ENCODE measurements around the gene ARHGAP5.
A peak's percentile ranks its signal among the peaks of the same experiment; 100 is the strongest.

The ARHGAP5 gene

DNA sequence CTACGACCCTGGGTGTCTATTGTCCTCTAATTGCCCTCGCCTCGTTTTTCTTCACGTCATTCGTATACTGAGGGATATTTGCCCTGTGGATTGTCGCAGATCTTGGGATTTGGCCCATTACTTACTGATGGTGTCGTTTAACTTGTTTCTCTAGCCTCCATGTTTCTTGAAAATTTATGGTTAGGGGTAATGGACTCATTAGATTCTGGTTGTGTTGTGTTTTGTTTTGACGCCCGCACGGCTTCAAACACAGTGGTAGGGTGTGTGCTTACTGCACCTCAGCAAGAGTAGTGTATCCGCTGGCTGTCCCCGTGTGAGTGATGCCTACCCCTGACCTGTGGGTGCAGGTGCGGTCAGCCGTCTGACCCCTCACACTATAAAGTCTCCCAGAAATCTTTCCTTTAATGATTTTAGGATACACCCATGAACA, 126.8 kb downstream of the ARHGAP5 start:
- peaks cover 12% of the 10 kb centered on the region for H3K4me1 Mint-ChIP-seq
- peak overlapping the region; percentile 94 to 95 (median 94) for H3K4me3 Mint-ChIP-seq
- peak overlapping the region; percentile 99 to 100 (median 99) for H3K27ac Mint-ChIP-seq
- H3K27me3 Mint-ChIP-seq (ENCODE audit: low read depth), result peaks cover 6% of the 10 kb centered on the region
- H3K9me3 Mint-ChIP-seq, result no peaks in the 10 kb centered on the region
- H3K36me3 Mint-ChIP-seq (ENCODE audit: low read depth), result no peaks in the 10 kb centered on the region
- TF ChIP-seq, protein P1, sequence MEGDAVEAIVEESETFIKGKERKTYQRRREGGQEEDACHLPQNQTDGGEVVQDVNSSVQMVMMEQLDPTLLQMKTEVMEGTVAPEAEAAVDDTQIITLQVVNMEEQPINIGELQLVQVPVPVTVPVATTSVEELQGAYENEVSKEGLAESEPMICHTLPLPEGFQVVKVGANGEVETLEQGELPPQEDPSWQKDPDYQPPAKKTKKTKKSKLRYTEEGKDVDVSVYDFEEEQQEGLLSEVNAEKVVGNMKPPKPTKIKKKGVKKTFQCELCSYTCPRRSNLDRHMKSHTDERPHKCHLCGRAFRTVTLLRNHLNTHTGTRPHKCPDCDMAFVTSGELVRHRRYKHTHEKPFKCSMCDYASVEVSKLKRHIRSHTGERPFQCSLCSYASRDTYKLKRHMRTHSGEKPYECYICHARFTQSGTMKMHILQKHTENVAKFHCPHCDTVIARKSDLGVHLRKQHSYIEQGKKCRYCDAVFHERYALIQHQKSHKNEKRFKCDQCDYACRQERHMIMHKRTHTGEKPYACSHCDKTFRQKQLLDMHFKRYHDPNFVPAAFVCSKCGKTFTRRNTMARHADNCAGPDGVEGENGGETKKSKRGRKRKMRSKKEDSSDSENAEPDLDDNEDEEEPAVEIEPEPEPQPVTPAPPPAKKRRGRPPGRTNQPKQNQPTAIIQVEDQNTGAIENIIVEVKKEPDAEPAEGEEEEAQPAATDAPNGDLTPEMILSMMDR (IDR thresholded peaks at IDR 0.05; ENCODE audit: unreplicated experiment in 3 of 3), result no peak

DNA sequence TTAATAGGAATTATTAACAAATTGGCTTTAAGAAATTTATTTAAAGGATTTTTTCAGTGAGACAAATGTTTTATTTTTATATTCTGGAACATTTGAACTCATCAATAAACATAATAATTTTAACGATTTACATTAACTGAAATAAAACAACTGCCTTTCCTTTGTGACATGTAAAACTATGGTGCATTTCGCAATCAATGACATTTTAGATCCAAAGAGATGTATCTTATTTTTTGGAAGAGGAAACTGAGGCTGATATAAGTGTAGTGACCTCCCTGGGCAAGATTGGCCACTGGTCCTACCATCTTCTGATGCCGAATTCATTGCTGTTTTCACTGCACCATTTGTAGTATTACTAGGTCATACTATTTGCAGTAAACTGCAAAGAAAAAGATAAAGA, 128.4 kb downstream of the ARHGAP5 start:
- TF ChIP-seq, protein P1 (IDR thresholded peaks at IDR 0.05; ENCODE audit: unreplicated experiment in 3 of 3), result no peak
- H3K4me1 Mint-ChIP-seq, result peaks cover 12% of the 10 kb centered on the region
- H3K27me3 Mint-ChIP-seq (ENCODE audit: low read depth), result peaks cover 6% of the 10 kb centered on the region
- peaks cover 2% of the 10 kb centered on the region for H3K9me3 Mint-ChIP-seq
- no peak overlapping the region for H3K27ac Mint-ChIP-seq
- peak overlapping the region in 2 of 3 experiments; percentile 6 to 31 for H3K4me3 Mint-ChIP-seq
- H3K36me3 Mint-ChIP-seq (ENCODE audit: low read depth), result no peaks in the 10 kb centered on the region

DNA sequence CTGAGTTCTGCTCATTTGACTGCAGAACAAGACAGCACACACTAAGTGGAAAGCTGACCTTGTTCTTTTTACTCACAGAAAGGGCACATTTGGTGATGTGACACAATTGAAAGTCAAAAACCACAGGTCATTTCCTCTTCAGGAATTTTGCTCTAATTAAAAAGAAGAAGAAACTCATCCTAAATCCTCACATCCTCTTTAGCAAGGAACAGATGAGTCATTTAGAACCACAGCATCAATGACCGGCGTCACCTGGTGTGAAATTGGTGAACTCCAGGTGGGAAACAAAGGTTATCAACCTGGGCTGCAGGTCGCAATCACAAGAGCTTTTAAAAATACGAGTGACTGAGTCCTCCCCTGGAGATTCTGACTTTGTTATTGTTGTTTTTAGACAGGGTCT, 128.9 kb downstream of the ARHGAP5 start:
- Mint-ChIP-seq H3K27me3 (ENCODE audit: low read depth) (peaks cover 6% of the 10 kb centered on the region), H3K9me3 (peaks cover 2% of the 10 kb centered on the region), H3K27ac (no peak overlapping the region), H3K4me1 (peaks cover 9% of the 10 kb centered on the region), H3K4me3 (peak overlapping the region in 2 of 3 experiments; percentile 6 to 31), H3K36me3 (ENCODE audit: low read depth) (no peaks in the 10 kb centered on the region)
- TF ChIP-seq, protein P1 (IDR thresholded peaks at IDR 0.05; ENCODE audit: unreplicated experiment in 3 of 3), result no peak

DNA sequence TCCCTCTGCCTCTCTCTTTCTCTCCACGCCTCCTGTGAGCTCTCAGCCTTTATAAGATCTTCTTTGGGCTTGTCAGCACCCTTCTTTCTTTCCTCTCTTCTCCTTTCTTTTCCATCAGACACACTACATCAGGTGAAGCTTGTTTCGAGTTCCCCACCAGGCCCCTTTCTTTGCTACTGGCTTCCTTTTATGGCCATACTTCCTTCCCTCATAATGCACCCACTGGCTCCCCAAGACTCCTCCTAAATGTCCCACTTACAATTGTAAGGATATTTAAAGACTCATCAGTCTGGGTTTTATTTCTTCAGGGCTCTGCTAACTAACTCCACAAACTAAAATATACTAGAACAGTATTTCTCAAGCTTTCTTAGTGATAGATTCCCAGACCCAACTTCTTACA, 129.4 kb downstream of the ARHGAP5 start:
- H3K36me3 Mint-ChIP-seq (ENCODE audit: low read depth), result no peaks in the 10 kb centered on the region
- peaks cover 6% of the 10 kb centered on the region for H3K27me3 Mint-ChIP-seq (ENCODE audit: low read depth)
- H3K4me1 Mint-ChIP-seq, result peaks cover 8% of the 10 kb centered on the region
- H3K9me3 Mint-ChIP-seq, result peaks cover 2% of the 10 kb centered on the region
- TF ChIP-seq, protein P1 (IDR thresholded peaks at IDR 0.05; ENCODE audit: unreplicated experiment in 3 of 3), result no peak
- peak overlapping the region in 1 of 3 experiments; percentile 42 for H3K27ac Mint-ChIP-seq
- H3K4me3 Mint-ChIP-seq, result peak overlapping the region; percentile 7 to 57 (median 14)

DNA sequence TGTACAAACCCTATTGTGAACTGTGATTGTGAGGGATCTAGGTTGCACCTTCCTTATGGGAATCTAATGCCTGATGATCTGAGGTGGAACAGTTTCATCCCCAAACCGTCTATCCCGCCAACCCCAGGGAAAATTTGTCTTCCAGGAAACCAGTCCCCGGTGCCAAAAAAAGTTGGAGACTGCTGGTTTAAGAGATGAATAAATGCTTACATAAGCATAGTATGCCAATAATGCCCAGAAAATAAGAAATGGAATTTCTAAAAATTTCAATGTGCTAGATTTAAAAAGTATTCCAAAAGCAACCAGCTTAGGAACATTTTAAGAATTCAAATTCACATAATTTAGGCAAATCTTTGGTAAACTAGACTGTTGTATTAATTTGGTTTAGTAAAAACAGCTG, 131.4 kb downstream of the ARHGAP5 start:
- TF ChIP-seq, protein P1 (IDR thresholded peaks at IDR 0.05; ENCODE audit: unreplicated experiment in 3 of 3), result no peak
- Mint-ChIP-seq H3K9me3 (peaks cover 2% of the 10 kb centered on the region), H3K4me1 (peaks cover 8% of the 10 kb centered on the region), H3K36me3 (ENCODE audit: low read depth) (no peaks in the 10 kb centered on the region), H3K27ac (no peak overlapping the region), H3K27me3 (ENCODE audit: low read depth) (peaks cover 6% of the 10 kb centered on the region), H3K4me3 (no peak overlapping the region)
